GM18508 (cell line): ENCODE measurements around the gene MYO7B.
"Not testable (repeated sequence)": the region's sequence is repeated elsewhere in the genome, so short reads cannot be mapped to it uniquely, and the experiment has no call there.

Source experiments
- ATAC-seq: cut with Tn5 transposase; IDR thresholded peaks from one replicate; pipeline ENCODE4 v1.9.1; 2021; ENCODE audit warnings: moderate number of reproducible peaks; ENCODE audit not compliant: insufficient read depth, unreplicated experiment

MYO7B gene

GRCh38 chr2:127520424-127520823 is 15.1 kb upstream of the MYO7B start:
- ATAC-seq: no peak

- no peak for ATAC-seq
Measured at GRCh38 chr2:127523269-127523939, 12.1 kb upstream of the MYO7B start.

- ATAC-seq: not testable (repeated sequence)
Measured at GRCh38 chr2:127524198-127524834, 11.2 kb upstream of the MYO7B start.

DNA sequence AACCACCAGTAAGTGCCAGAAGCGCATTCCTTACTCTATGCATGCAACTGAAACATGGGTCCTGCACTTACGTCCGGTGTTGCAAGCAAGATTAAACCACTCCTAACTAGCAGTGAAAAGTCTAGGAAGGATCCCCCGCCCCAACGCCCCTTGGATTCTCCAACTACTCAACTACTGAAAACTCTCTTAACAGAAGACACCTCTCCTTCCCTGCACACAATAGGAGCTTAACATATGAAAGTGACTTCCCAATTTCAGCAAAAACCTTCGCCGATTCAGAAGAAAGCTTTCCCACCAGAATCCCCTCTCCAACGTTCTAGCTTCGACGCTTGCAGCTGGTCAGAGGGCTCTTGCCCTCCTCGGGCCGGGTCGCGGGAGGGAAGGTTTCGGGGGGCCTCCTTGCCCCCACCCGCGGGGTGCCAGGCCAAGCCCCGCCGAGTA is 9.8 kb upstream of the MYO7B start:
- no peak for ATAC-seq

DNA sequence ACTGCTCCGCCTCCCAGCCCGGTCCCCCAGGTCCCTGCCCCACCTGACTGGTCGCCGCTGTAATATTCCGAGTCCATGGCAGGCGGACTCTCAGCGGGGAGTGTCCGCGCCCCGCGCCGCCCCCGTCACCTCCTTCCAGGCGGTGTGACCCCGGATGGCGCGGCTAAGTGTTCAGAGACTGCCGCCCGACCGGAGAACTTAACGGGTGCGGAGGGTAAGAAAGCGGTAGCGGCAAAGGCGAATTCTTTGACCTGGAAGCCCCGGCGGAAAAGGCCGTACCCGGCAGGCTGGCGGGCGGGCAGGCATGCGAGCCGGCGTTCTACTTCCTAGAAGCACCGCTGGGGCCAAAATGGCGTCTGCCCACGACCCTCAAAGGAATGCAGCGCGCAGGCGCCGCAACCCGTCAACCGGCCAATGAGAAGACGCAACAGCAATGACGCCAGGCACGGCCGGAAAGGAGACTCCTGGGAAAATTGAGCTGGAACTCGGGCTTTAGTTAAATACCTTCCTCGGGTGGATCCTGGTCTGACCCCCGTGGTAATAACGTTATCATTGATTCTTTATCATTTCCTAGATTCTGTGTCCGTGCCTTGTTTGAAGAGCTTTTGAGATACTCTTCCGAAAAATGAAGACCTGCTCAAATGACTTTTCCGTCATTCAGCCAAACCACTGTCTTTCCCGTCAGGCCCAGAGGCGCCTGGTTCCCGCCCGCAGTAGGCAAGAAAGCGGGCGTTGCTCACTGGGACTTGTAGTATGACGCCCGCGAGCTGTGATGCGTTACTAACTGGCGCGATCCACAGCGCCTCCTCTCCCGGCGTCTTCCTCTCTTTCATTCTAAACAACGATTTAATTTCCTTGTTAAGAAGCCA is 9.1 kb upstream of the MYO7B start, which contains the start of gene IWS1:
Gene IWS1, minus strand, starts transcription at position 358 of the 869 bp plus-strand sequence. Its CDS starts 281 bp downstream, at position 77.
- ATAC-seq: peak; percentile 52

GRCh38 chr2:127527001-127527804 is 8.3 kb upstream of the MYO7B start:
- ATAC-seq: peak; percentile 21

GRCh38 chr2:127528487-127528886 is 7.0 kb upstream of the MYO7B start:
- no peak for ATAC-seq

DNA sequence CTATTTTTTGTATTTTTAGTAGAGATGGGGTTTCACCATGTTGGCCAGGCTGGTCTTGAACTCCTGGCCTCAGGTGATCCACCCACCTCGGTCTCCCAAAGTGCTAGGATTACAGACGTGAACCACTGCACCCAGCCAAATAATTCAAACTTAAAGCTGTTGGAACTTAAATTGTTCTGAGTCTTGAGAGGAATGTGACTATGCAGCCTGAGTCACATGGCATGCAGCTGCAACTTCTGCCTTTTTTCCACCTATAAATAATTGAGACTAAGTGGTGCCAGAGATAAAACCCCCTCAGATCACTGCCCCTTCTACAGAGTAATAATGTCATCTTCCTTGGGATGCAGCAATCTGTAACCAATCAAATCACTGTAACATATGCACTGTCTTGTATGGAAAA is 6.1 kb upstream of the MYO7B start:
- not testable (repeated sequence) for ATAC-seq

DNA sequence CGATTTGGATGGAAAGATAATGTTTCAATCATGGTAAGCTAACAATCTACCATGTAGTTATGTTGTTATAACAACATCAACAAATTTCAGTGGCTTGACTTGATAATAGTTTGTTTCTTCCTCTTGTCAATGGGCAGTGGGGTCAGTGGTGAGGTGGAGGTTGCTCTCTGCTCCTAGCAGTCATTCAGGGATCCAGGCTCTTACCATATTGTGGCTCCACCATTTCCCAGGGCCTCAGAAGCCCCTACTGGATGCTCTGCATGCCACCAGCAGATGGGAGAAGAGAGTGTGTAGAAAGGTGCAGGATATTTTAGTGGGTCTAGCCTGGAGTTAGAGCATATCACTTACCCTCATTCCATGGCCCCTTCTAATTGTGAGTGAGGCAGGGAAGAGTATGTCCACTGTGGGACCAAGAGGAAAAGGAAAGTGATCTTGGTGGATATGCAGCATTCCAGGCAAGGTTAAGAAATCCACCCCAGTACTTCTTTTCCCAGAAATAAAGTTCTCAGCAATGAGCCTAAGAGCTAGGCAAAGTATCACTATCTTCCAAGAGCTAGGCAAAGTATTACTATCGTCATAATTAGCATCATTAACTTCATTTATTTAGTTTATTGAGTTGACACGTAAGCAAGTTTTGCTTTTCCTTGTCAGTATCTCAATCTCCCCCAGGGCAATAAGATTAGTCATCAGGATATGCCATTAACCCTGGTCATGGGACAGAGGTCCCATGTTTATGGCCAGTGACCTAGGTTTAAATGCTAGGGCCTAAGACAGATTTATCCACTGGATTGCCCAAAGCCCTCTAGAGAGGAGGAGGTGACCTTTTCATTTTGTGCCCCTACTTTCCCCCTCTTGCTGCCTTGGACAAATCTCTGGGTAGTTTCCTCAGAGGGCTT is 5.0 kb upstream of the MYO7B start:
- ATAC-seq: no peak

GRCh38 chr2:127531221-127531648 is 4.2 kb upstream of the MYO7B start:
- ATAC-seq: no peak

GRCh38 chr2:127532296-127532695 is 3.2 kb upstream of the MYO7B start:
- ATAC-seq: no peak

- no peak for ATAC-seq
Measured at GRCh38 chr2:127535918-127536317, 435 bp downstream of the MYO7B start.

GRCh38 chr2:127536707-127537541 is 1.4 kb downstream of the MYO7B start:
- ATAC-seq: no peak

DNA sequence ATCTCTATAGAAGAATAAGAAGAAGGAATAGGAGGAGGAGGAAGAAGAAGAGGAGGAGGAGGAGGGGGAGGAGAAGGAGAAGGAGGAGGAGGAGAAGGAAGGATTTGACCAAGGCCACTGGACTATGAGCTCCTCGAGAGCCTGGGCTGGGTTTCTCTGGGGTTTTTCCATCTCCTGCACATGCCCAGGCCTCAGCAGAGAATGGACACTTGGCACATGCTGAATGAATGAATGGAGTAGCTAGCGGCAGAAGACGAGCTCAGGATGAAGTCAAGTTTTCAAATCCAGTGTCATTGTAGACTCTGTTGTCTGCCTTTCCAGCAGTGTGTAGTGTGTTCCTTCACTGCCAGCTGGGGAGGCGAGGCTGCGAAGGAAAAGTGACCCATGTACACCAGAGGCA is 2.2 kb downstream of the MYO7B start:
- no peak for ATAC-seq

GRCh38 chr2:127541809-127542208 is 6.3 kb downstream of the MYO7B start:
- no peak for ATAC-seq

GRCh38 chr2:127542231-127542630 is 6.7 kb downstream of the MYO7B start:
- ATAC-seq: no peak

GRCh38 chr2:127543013-127543501 is 7.6 kb downstream of the MYO7B start:
- not testable (repeated sequence) for ATAC-seq

DNA sequence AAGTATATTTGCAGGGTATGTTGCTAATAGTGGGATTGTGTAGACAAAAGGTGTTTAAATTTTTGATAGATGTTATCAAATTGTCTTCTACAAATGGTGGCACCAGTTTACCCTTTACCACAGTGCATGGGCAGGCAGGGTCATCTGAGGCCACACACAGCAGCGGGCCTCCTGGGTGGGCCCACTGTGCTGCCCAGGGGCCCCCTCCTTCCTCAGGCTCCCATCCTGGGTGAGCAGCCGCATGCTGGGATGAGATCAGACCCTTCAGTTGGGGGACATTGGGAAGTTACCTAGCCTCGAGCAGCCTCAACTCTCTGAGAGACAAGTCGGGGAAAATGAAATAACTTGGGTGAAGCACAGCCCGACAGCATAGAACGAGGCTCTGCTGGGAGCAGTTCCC is 9.7 kb downstream of the MYO7B start:
- ATAC-seq: no peak
